GM18858 (cell line): ENCODE measurements around the gene DYRK1A.

Experiments
- ATAC-seq: cut with Tn5 transposase; IDR thresholded peaks from one replicate; pipeline ENCODE4 v1.9.1; 2021; ENCODE audit not compliant: unreplicated experiment

DYRK1A gene

DNA sequence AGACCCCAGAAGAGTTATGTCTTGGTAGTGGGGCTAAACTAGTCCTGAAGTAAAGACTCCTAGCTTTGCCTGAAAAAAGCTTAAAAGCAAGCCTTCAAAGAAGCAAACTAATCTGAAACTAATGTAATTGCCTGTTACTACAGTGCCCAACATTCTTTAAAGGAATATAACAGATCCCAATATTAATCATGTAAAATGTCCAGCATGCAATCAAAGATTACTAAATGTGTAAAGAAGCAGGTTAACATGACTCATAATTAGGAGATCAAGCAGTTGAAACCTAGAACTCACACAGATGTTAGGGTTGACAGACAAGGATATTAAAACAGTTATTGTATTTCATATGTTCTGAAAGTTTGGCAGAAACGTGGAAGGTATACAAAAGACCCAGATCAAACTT is 17.8 kb downstream of the DYRK1A start:
- ATAC-seq, result no peak

DNA sequence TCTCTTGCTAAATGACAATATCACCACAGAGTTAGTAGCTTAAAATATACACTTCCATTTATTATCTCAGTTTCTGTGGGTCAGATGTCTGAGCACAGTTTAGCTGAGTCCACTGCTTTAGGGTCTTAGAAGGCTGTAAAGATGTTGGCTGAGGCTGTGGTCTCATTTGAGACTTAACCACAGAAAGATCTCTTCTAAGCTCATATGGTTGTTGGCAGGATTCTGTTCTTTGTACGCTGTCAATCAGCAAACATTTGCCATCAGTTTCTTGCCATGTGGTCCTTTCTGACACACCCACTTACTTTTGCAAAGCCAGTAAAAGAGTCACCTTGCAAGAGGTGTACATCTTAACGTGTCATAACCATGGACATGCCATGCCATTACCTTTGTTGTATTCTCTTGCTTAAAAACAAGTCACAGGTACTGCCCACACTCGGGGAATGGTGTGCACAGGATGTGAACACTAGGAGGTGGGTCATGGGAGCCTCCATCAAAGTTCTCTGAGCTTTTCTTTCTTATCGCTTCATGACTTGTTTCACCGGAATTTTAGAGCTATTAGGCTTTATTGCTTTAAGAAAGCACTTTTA is 18.7 kb downstream of the DYRK1A start:
- ATAC-seq, result no peak

DNA sequence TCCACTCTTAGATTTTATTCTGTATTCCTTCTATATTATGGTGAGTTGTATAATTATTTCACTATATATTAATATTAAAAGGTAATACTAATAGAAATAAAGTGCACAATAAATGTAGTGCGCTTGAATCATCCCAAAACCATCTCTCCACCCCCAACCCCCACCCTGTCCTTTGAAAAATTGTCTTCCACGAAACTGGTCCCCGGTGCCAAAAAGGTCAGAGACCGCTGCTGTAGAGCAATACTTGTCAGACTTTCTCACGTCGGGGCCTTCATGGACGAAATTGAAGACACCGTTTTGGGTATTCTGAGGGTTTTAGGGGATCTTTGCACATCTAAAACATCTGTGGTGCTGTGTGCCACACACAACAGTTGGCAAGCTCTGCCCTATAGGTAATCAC is 19.6 kb downstream of the DYRK1A start:
- ATAC-seq, result no peak

DNA sequence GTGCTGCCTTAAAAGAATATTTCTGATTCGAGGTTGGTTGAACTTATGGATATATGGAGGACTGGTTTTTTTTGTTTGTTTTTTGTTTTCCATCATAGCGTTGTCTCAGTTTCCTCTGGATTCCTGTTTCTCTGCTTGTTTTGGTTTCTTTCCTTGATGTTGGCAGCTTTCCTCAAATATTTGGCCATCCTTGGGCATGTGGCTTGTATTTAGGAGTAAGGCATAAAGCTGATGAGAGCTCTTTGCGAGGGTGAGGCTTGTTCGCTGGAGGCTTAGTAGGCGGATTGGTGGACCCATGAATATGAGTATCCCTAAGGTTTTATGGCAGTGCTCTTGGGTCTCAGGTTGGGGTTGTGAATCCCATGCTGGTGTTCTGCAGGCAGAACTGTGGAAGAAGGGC is 22.9 kb downstream of the DYRK1A start:
- ATAC-seq, result no peak

DNA sequence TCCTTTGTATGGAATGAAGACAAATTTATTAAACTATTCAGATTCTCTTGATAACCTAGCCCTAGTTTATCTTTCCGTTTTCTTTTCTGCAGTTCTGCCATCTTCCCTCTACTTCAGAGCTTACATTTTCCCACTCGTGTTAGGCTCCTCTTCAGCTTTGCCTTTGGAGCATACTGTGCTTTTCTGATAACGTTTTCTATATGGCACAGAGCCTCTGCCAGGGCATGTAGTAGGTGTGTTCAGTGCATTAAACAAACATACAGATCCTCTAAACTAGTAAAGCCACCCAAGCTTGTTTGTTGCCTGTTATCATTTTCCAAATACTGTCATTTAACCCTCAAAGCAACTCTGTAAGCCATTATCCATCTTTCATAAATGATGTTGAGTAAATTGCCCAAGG is 25.1 kb downstream of the DYRK1A start:
- no peak for ATAC-seq

DNA sequence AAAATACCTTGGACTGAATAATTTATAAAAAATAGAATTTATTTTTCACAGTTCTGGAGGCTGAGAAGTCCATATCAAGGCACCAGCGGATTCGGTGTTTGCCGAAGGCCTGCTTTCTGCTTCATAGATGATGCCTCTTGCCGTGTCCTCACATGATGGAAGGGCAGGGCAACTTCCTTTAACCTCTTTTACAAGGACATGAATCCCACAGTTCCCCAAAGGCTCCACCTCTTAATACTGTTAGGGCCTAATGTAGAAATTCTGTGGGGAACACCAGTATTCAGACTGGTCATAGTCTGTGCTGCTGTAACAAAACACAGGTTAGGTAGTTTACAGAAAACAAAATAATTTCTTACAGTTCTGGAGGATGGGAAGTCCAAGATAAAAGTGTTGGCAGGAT is 25.9 kb downstream of the DYRK1A start:
- ATAC-seq, result no peak

DNA sequence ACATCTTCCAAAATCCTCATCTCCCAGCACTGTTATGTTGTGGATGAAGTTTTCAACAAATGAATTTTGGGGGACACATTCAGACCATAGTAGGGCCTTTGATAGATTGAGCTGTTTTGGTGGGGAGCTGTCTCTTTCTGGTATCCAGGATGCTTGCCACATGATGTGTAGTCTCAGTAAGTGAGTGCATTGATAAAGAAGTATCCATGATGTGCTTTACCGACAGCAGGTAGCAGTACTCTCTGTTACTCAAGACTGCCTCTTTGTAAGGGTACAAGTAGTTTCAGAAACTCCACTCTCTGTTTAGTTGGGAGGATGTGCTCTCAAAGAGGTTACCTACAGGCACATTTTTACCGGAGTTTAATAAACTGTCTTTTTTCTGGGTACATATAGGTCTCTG is 26.5 kb downstream of the DYRK1A start:
- ATAC-seq, result no peak

DNA sequence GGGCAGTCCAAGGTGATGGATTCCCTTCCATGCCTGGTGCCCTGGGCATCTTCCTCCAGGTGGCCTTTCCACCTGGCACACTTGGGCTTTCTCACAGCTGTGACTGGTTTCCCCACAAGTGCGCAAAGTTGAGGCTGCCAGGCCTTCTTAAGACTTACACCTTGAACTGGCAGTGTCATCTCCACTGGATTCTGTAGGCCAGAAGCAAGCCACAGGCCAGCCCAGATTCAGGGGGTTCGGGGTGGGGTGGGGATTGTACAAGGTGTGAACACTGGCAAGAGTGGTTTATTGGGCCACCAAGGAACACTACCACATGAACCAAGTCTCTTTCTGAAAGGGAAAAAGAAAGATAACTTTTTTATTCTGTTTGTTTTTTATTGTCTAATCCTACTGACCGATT is 27.2 kb downstream of the DYRK1A start:
- ATAC-seq, result no peak

DNA sequence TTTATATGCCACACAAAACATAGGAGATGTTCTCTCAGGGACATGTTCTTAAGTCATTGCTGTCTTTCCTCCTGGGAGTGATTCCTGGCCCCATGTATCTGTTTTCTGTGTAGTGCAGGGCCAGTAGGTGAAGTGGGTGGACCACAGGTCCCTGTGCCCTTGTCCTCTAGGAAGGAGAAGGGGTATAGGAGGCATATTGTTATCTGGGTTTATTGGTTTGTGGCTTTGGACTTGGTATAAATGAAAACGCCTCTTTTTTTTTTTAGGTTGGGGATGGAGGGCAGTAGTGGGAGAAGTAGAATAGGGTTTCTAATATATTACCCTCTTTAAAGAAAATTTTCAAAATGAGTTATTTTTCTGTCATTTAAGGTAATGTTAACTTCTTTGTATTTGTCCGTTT is 29.4 kb downstream of the DYRK1A start:
- no peak for ATAC-seq

DNA sequence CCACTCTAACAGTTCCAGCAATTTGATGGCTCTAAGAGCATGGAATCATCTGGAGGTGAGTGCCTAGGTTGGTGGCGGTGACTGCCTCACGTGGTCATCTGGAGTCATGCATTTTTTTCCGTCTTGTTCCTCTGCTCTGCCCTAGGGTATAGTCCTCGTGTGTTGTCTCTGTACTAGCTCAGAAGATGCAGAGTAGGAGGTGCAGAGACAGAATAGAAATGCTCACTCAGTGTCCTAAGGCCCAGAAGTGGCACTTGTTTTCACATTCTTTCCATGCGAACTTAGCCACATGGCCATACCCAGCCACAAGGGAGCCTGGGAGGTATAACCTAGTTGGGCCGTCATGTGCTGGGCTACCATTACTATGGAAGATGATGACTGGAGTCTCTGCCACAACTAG is 30.3 kb downstream of the DYRK1A start:
- no peak for ATAC-seq

DNA sequence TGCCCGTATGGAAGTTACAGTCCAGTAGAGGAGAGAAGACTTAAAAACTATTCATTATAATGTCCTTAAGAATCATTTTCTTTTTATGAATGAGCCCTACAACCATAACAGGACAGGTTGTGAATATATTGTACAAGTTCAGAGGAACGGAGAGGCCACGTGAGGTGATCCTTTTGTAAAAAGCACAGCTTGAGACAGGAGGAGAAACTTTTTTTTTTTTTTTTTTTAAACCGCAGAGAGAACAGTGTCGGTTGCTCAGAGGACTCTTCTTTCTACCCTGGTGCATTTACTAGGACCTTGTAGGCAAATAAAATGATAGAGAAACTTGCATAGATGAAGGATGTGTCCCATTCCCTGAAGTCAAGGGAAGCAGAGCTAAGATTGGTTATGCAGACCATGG is 32.1 kb downstream of the DYRK1A start:
- no peak for ATAC-seq

DNA sequence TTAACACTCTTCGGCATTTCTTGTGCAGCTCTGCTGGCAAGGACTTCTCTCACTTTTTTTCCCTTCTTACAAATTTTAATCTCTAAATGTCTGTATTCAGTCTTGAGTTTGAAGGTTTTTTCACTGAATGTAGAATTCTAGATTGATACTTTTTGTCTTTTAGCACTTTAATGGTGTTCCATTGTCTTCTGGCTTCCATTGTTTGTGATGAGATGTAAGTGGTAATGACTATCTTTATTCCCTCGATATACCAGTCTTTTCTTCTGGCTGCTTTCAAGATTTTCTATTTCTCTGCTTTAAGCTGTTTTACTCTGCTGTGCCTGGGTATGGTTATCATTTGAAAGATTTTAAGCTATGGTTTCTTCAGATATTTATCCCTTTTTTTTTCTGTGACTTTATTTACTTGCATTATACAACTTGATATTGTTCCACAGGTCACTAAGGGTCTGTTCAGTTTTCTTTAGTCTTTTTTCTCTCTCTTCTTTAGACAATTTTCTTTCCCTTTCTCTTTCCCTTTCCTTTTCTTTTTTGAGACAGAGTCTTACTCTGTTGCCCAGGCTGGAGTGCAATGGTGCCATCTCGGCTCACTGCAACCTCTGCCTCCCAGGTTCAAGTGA is 35.8 kb downstream of the DYRK1A start:
- no peak for ATAC-seq

DNA sequence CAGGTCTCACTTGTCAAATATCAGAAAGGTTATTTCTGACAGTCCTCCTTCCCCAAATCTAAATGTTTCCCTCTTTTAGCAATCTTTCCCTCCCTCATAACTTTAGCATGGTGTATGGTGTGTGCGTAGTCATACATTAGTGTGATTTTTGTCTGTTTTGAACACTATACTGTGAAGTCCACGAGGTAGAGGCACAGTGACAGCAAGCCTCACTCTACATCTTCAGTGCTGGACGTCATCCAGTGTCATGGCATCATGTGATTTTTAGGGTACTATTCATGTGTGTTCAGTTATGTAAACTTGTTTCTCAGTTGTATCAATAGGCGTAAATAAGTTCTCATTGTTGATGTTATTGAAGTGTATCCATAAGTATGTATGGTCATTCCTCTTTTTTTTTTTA is 39.1 kb downstream of the DYRK1A start:
- no peak for ATAC-seq

DNA sequence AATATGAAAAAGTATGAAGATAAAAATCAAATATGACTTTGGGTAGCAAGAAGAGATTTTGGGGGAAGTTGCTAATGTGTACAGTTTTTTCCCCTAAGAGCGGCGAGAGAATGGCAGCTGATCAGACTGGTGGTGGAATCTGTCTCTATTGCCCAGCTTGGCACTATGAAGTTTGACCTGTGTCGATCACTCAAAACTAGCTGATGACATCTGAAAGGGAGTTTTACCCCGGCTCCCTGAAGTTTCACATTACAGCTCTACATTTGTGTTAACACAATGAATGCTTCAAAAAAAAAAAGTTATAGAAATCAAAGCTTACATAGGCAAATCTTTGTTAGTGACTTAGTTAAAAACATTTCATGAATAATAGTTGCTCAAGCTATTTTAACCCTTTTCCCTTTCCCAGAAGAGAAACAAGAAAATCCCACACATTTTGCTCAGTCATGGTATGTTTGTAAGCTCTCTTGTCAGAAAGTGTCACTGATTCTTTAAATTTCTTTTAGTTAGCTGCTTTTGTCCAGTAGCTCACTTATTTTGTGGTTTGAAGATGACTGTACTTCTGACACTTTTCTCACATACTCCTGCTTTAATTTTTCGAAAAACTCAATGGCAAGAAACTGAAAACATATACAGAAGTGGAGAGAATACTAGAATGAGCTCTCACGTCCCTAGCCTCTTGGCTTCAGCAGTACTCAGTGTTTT is 41.3 kb downstream of the DYRK1A start:
- ATAC-seq, result peak; percentile 58

DNA sequence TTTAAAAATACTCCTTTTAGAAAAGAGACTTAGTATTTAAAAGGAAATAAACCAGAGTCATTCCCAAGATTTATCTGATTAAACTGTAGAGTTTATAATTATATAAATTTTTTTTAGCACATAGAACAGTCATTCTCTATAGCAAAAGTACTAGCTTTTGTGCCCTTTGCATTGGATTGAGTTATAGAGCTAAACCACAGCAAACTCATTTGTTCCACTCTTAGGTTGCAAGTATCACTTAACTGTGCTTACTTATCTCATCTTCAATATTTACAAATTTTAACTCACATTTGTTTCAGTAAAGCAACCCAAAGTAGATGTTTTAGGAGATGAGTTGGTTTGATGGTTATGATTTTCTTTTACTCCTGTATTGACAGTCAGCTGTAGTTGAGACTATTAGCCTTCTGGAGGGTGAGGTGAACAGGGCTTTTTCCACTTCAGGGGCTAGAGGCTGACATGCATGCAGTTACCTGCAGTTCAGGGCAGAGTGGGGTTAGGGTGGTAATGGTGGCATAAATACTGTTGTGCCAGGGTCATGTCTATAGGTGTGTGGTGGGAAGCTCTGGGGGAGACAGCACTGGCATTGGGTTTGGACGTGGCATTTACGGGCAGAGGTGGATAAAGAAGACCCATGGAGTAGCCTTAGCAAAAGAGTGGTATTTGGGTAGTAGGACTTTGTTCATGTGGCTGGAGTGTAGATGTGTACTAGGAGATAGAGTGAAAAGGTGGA is 42.1 kb downstream of the DYRK1A start:
- ATAC-seq, result peak; percentile 25

DNA sequence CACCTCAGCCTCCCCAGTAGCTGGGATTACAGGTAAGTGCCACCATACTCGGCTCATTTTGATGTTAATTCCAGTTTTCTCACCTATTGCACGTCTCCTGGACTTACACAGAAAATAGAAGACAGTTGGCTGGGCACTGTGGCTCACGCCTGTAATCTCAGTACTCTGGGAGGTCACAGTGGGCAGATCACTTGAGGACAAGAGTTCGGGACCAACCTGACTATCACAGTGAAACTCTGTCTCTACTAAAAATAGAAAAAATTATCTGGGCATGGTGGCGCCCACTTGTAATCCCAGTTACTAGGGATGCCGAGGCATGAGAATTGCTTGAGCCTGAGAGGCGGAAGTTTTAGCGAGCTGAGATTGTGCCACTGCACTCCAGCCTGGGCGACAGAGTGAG is 44.1 kb downstream of the DYRK1A start:
- ATAC-seq, result no peak

DNA sequence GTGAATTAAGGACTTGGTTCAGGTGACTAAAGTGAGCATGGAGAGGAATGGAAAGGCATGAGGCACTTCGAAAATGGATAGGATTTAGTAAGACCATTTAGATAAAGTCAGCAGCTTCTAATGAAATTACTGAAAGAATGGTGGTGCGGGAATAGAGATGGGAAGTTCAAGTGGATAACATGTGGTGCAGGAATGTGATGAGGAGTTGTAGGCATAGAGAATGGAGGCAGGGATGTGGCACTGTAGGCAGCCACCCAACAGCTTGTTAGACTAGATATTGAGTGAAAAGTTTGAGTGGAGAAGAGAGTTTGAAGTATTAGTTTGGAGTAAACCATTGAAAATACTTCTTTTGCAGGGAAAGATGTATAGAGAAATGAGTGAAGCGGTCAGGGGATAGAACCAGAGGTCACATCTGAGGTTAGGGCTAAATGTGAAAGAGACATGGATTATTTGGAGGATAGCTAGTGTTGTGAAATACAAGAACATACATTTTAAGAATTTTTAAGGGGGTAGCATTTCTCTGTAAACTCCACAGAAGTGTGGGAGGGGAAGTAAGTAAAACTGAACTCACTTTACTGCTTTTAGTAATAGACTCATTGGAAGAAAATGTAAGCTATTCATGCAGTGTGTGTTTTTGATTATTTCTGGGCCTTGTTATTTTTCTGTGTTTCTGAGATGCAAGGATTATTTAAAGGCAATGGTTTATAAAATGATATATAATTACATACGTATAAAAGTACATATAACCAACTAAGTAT is 46.2 kb downstream of the DYRK1A start:
- no peak for ATAC-seq

DNA sequence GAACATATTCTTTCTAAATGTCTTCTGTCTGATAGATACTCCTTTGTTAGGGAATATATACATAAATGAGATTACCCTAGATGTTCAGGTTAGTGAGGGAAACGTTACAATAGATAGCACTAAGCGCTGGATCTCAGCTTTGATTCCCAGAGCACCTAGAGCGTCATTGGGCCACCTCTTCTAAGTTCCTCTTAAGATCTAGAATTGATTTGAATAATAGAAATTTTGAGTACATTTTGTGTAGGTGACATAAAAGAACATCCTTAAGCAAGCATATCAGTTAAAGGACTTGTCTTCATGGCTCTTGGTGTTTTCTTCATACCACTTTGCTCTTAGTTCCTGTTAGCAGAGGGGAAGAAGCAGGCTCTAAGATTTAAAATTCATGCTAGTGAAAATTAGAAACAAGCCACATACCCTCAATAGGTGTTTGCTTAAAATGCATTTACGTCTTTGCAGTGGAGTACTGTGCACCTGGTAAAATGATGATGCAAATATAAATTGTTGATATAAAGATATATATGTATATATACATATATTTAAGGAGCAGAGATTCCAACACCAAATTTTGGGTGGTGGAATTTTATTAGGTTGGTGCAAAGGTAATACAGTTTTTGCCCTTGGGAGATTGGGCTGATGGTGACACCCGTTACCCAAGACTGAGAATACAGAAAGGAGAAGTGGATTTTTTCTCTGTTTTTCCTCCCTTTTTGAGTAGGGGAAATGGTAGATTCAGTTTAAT is 47.1 kb downstream of the DYRK1A start:
- ATAC-seq, result no peak

DNA sequence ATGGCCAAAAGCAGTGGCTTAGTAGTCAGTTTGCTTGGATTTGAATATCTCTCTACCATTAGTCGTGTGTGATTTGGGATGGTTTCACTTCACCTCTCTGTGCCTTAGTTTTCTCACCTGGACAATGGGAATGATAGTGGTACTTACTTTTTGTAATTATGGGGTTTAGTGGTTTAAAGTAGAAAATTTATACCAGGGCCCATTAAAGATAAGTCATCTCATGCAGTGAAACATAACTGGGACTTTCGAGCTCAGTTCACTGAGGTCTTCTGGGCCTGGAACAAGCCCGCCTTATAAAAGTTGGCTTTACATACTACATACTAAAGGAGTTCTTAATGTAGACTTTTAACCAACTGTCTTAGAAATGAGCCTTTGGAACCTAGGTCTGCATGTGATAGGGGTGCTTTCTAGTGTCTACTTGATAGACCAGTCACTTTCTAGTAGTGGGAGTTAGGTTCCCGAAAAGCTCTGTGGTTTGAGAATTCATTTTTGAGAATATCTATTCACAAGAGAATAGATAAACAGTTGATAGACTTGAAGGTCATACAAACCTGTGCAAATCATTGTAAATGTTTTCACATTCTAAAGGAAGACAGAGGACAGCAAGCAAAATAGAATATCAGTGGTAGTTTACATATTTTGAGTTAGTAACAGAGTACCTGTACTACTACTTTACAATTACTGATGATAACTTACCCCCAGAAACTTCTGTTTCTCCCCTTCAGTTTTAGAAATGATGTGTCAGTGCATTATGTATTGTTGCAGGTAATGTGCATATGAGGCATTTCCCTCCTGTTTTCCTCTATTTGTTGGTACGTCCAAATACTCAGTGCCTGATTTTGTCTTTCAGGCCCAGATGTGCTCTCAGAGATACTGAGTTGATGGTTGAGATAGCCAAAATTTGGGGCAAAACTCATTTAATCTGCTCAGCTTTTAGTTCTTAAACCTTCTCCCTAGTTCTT is 48.0 kb downstream of the DYRK1A start:
- ATAC-seq, result no peak
